HEK293 (cell line): ENCODE measurements around the gene SNTB2.

Experiments
- BCL11B ChIP-seq: fragments of 450-650 bp; formaldehyde crosslinking; IDR thresholded peaks from 2 replicates; pipeline ENCODE4 v1.5.1; 2016; ENCODE audit warnings: low read depth, missing biosample characterization, missing genetic modification characterization
- GFI1B ChIP-seq: fragments of 450-650 bp; formaldehyde crosslinking; IDR thresholded peaks from 2 replicates; pipeline ENCODE4 v1.5.1; 2016; ENCODE audit warnings: missing biosample characterization, missing genetic modification characterization
- KLF1 ChIP-seq: fragments of 450-650 bp; formaldehyde crosslinking; IDR thresholded peaks from 2 replicates; pipeline ENCODE4 v1.5.1; 2016; ENCODE audit warnings: missing biosample characterization, missing genetic modification characterization
- KLF7 ChIP-seq: fragments of 450-650 bp; formaldehyde crosslinking; IDR thresholded peaks from 2 replicates; pipeline ENCODE4 v1.5.1; 2016; ENCODE audit warnings: missing biosample characterization, missing genetic modification characterization, borderline replicate concordance
- KLF8 ChIP-seq: fragments of 450-650 bp; formaldehyde crosslinking; IDR thresholded peaks from 2 replicates; pipeline ENCODE4 v1.5.1; 2016; ENCODE audit warnings: missing biosample characterization, missing genetic modification characterization
- SCRT2 ChIP-seq: fragments of 450-650 bp; formaldehyde crosslinking; IDR thresholded peaks from 2 replicates; pipeline ENCODE4 v1.5.1; 2016; ENCODE audit warnings: missing biosample characterization, missing genetic modification characterization
- SP3 ChIP-seq: fragments of 450-650 bp; formaldehyde crosslinking; IDR thresholded peaks from 2 replicates; pipeline ENCODE4 v1.5.1; 2016; ENCODE audit warnings: missing biosample characterization, missing genetic modification characterization
- SP7 ChIP-seq: fragments of 450-650 bp; formaldehyde crosslinking; IDR thresholded peaks from 2 replicates; pipeline ENCODE4 v1.5.1; 2016; ENCODE audit warnings: missing biosample characterization, missing genetic modification characterization
- ZBTB20 ChIP-seq: fragments of 450-650 bp; formaldehyde crosslinking; IDR thresholded peaks from 2 replicates; pipeline ENCODE4 v1.5.1; 2016; ENCODE audit warnings: missing biosample characterization, missing genetic modification characterization
- ZBTB48 ChIP-seq: fragments of 450-650 bp; formaldehyde crosslinking; IDR thresholded peaks from 2 replicates; pipeline ENCODE4 v1.5.1; 2016; ENCODE audit warnings: missing biosample characterization, missing genetic modification characterization
- ZEB2 ChIP-seq: fragments of 450-650 bp; formaldehyde crosslinking; IDR thresholded peaks from 2 replicates; pipeline ENCODE4 v1.5.1; 2016; ENCODE audit warnings: missing biosample characterization, missing genetic modification characterization
- ZFP41 ChIP-seq: fragments of 450-650 bp; formaldehyde crosslinking; IDR thresholded peaks from 2 replicates; pipeline ENCODE4 v1.5.1; 2016; ENCODE audit warnings: missing biosample characterization, missing genetic modification characterization, borderline replicate concordance
- ZNF155 ChIP-seq: fragments of 450-650 bp; formaldehyde crosslinking; IDR thresholded peaks from 2 replicates; pipeline ENCODE4 v1.5.1; 2016; ENCODE audit warnings: missing biosample characterization, missing genetic modification characterization
- ZNF175 ChIP-seq: fragments of 450-650 bp; formaldehyde crosslinking; IDR thresholded peaks from 2 replicates; pipeline ENCODE4 v1.5.1; 2016; ENCODE audit warnings: missing biosample characterization, missing genetic modification characterization
- ZNF239 ChIP-seq: fragments of 450-650 bp; formaldehyde crosslinking; IDR thresholded peaks from 2 replicates; pipeline ENCODE4 v1.5.1; 2016; ENCODE audit warnings: missing biosample characterization, missing genetic modification characterization
- ZNF248 ChIP-seq: fragments of 450-650 bp; formaldehyde crosslinking; IDR thresholded peaks from 2 replicates; pipeline ENCODE4 v1.5.1; 2017; ENCODE audit warnings: missing biosample characterization, missing genetic modification characterization
- ZNF335 ChIP-seq: fragments of 450-650 bp; formaldehyde crosslinking; conservative IDR thresholded peaks from 2 replicates; pipeline ENCODE4 v1.5.1; 2016; ENCODE audit warnings: missing biosample characterization, missing genetic modification characterization
- ZNF366 ChIP-seq: fragments of 450-650 bp; formaldehyde crosslinking; conservative IDR thresholded peaks from 2 replicates; pipeline ENCODE4 v1.5.1; 2016; ENCODE audit warnings: missing biosample characterization, missing genetic modification characterization
- ZNF404 ChIP-seq: fragments of 450-650 bp; formaldehyde crosslinking; IDR thresholded peaks from 2 replicates; pipeline ENCODE4 v1.5.1; 2017; ENCODE audit warnings: missing biosample characterization, missing genetic modification characterization
- ZNF426 ChIP-seq: fragments of 450-650 bp; formaldehyde crosslinking; IDR thresholded peaks from 2 replicates; pipeline ENCODE4 v1.5.1; 2017; ENCODE audit warnings: missing biosample characterization, missing genetic modification characterization, mild to moderate bottlenecking, inconsistent platforms, moderate library complexity
- ZNF549 ChIP-seq: fragments of 450-650 bp; IDR thresholded peaks from 2 replicates; pipeline ENCODE4 v1.5.1; 2018; ENCODE audit warnings: missing biosample characterization, missing genetic modification characterization, mild to moderate bottlenecking, inconsistent platforms, moderate library complexity
- ZNF600 ChIP-seq: fragments of 450-650 bp; formaldehyde crosslinking; IDR thresholded peaks from 2 replicates; pipeline ENCODE4 v1.5.1; 2016; ENCODE audit warnings: missing biosample characterization, missing genetic modification characterization
- ZNF677 ChIP-seq: fragments of 450-650 bp; IDR thresholded peaks from 2 replicates; pipeline ENCODE4 v1.5.0; 2018; ENCODE audit warnings: missing biosample characterization, mild to moderate bottlenecking, missing genetic modification characterization, moderate library complexity
- ZNF791 ChIP-seq: fragments of 450-650 bp; formaldehyde crosslinking; IDR thresholded peaks from 2 replicates; pipeline ENCODE4 v1.5.1; 2016; ENCODE audit warnings: missing biosample characterization, missing genetic modification characterization
- ZNF843 ChIP-seq: fragments of 450-650 bp; formaldehyde crosslinking; IDR thresholded peaks from 2 replicates; pipeline ENCODE4 v1.5.1; 2016; ENCODE audit warnings: missing biosample characterization, missing genetic modification characterization
- ZXDB ChIP-seq: fragments of 450-650 bp; formaldehyde crosslinking; IDR thresholded peaks from 2 replicates; pipeline ENCODE4 v1.5.1; 2016; ENCODE audit warnings: missing biosample characterization, missing genetic modification characterization
- TF ChIP-seq, protein P1 (sequence below): fragments of 450-650 bp; formaldehyde crosslinking; conservative IDR thresholded peaks from 2 replicates; pipeline ENCODE4 v1.5.1; 2016; ENCODE audit warnings: low read depth, missing biosample characterization, missing genetic modification characterization
- TF ChIP-seq, protein P2 (sequence below): fragments of 450-650 bp; formaldehyde crosslinking; IDR thresholded peaks from 2 replicates; pipeline ENCODE4 v1.5.1; 2016; ENCODE audit warnings: missing biosample characterization, missing genetic modification characterization
- TF ChIP-seq, protein P3 (sequence below): fragments of 450-650 bp; formaldehyde crosslinking; IDR thresholded peaks from 2 replicates; pipeline ENCODE4 v1.5.1; 2016; ENCODE audit warnings: missing biosample characterization, missing genetic modification characterization
- TF ChIP-seq, protein P4 (sequence below): fragments of 450-650 bp; formaldehyde crosslinking; IDR thresholded peaks from 2 replicates; pipeline ENCODE4 v1.5.1; 2016; ENCODE audit warnings: missing biosample characterization, missing genetic modification characterization
- TF ChIP-seq, protein P5 (sequence below): fragments of 450-650 bp; formaldehyde crosslinking; IDR thresholded peaks from 2 replicates; pipeline ENCODE4 v1.5.1; 2017; ENCODE audit warnings: missing biosample characterization, mild to moderate bottlenecking, missing genetic modification characterization, moderate library complexity

SNTB2 gene

DNA sequence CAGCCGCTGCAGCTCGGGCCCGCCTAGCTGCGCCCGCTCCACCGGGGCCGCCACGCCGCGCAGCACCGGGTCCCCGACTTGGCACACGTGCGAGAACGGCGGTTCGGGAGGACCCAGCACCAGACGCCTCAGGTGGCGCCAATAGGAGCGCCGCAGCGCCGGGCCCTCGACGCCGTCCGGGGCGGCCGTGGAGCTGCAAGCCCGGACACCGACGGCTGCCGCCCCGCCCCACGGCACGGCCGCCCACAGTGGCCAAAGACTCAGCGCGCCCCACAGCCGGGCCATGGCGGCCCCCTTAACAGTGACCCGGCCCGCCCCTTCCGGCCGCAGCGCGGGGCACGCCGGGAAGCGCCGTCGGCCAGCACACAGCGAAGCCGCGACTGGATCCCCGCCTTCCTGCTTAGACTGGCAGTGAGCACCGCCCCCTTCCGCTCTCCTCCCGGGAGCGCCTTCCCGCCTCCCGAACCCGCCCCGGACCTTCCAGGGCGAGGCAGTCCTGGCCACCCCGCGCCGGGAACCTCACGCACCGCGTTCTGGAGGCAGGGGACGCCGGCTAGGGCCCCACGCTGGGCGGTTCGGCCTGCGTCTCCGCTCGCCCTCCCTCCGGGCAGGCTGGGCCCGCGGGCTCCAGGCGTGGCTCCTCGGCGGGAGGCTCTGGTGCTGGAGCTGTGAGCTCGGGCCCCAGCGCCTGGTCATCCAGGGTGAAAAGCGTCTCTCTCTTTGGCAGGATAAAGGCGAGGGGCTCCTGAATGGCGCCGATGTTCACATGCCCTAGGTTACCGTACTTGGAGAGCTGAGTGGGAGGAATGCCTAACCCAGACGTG, 143.5 kb downstream of the SNTB2 start, which contains the start of gene PDF (continued):
- TF ChIP-seq, protein P1, sequence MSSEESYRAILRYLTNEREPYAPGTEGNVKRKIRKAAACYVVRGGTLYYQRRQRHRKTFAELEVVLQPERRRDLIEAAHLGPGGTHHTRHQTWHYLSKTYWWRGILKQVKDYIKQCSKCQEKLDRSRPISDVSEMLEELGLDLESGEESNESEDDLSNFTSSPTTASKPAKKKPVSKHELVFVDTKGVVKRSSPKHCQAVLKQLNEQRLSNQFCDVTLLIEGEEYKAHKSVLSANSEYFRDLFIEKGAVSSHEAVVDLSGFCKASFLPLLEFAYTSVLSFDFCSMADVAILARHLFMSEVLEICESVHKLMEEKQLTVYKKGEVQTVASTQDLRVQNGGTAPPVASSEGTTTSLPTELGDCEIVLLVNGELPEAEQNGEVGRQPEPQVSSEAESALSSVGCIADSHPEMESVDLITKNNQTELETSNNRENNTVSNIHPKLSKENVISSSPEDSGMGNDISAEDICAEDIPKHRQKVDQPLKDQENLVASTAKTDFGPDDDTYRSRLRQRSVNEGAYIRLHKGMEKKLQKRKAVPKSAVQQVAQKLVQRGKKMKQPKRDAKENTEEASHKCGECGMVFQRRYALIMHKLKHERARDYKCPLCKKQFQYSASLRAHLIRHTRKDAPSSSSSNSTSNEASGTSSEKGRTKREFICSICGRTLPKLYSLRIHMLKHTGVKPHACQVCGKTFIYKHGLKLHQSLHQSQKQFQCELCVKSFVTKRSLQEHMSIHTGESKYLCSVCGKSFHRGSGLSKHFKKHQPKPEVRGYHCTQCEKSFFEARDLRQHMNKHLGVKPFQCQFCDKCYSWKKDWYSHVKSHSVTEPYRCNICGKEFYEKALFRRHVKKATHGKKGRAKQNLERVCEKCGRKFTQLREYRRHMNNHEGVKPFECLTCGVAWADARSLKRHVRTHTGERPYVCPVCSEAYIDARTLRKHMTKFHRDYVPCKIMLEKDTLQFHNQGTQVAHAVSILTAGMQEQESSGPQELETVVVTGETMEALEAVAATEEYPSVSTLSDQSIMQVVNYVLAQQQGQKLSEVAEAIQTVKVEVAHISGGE (tag by site-specific recombination): peak; percentile 85
- TF ChIP-seq, protein P2, sequence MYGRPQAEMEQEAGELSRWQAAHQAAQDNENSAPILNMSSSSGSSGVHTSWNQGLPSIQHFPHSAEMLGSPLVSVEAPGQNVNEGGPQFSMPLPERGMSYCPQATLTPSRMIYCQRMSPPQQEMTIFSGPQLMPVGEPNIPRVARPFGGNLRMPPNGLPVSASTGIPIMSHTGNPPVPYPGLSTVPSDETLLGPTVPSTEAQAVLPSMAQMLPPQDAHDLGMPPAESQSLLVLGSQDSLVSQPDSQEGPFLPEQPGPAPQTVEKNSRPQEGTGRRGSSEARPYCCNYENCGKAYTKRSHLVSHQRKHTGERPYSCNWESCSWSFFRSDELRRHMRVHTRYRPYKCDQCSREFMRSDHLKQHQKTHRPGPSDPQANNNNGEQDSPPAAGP: peak; percentile 48; the same call in 1 of the 2 replicates
- TF ChIP-seq ZNF175 (tag by site-specific recombination): no peak
- peak; percentile 64 for TF ChIP-seq ZNF335 (tag by site-specific recombination)
- TF ChIP-seq ZFP41: no peak
- no peak for TF ChIP-seq ZNF366 (tag by site-specific recombination)
- no peak; the same call in 1 of the 2 replicates for TF ChIP-seq KLF7 (tag by site-specific recombination)
- TF ChIP-seq ZNF239: no peak
- TF ChIP-seq, protein P3, sequence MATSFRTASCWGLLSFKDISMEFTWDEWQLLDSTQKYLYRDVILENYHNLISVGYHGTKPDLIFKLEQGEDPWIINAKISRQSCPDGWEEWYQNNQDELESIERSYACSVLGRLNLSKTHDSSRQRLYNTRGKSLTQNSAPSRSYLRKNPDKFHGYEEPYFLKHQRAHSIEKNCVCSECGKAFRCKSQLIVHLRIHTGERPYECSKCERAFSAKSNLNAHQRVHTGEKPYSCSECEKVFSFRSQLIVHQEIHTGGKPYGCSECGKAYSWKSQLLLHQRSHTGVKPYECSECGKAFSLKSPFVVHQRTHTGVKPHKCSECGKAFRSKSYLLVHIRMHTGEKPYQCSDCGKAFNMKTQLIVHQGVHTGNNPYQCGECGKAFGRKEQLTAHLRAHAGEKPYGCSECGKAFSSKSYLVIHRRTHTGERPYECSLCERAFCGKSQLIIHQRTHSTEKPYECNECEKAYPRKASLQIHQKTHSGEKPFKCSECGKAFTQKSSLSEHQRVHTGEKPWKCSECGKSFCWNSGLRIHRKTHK (tag by site-specific recombination): no peak
- 0 out of 2 replicates have a peak, but pooled peaks have one; percentile 22 for TF ChIP-seq ZBTB48 (tag by site-specific recombination)
- TF ChIP-seq, protein P4, sequence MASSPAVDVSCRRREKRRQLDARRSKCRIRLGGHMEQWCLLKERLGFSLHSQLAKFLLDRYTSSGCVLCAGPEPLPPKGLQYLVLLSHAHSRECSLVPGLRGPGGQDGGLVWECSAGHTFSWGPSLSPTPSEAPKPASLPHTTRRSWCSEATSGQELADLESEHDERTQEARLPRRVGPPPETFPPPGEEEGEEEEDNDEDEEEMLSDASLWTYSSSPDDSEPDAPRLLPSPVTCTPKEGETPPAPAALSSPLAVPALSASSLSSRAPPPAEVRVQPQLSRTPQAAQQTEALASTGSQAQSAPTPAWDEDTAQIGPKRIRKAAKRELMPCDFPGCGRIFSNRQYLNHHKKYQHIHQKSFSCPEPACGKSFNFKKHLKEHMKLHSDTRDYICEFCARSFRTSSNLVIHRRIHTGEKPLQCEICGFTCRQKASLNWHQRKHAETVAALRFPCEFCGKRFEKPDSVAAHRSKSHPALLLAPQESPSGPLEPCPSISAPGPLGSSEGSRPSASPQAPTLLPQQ (tag by site-specific recombination): peak; percentile 82
- TF ChIP-seq ZNF404: no peak
- TF ChIP-seq BCL11B (tag by site-specific recombination): no peak
- peak; percentile 87 for TF ChIP-seq KLF1 (tag by site-specific recombination)
- TF ChIP-seq, protein P5, sequence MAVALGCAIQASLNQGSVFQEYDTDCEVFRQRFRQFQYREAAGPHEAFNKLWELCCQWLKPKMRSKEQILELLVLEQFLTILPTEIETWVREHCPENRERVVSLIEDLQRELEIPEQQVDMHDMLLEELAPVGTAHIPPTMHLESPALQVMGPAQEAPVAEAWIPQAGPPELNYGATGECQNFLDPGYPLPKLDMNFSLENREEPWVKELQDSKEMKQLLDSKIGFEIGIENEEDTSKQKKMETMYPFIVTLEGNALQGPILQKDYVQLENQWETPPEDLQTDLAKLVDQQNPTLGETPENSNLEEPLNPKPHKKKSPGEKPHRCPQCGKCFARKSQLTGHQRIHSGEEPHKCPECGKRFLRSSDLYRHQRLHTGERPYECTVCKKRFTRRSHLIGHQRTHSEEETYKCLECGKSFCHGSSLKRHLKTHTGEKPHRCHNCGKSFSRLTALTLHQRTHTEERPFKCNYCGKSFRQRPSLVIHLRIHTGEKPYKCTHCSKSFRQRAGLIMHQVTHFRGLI (tag by site-specific recombination): no peak
- TF ChIP-seq SCRT2 (tag by site-specific recombination): no peak
- TF ChIP-seq ZNF843 (tag by site-specific recombination): 0 out of 2 replicates have a peak, but pooled peaks have one; percentile 47
- TF ChIP-seq ZNF549 (tag by site-specific recombination): 0 out of 2 replicates have a peak, but pooled peaks have one; percentile 39
- TF ChIP-seq ZNF600 (tag by site-specific recombination): peak; percentile 92
- no peak for TF ChIP-seq ZNF155 (tag by site-specific recombination)
- peak; percentile 88; the same call in 1 of the 2 replicates for TF ChIP-seq KLF8 (tag by site-specific recombination)
- peak; percentile 68 for TF ChIP-seq SP7 (tag by site-specific recombination)
- peak; percentile 78 for TF ChIP-seq ZXDB (tag by site-specific recombination)
- TF ChIP-seq ZNF426 (tag by site-specific recombination): no peak
- peak; percentile 92 for TF ChIP-seq SP3 (tag by site-specific recombination)
- TF ChIP-seq ZBTB20 (tag by site-specific recombination): peak; percentile 99
- no peak for TF ChIP-seq GFI1B
- TF ChIP-seq ZNF677 (tag by site-specific recombination): peak; percentile 29; the same call in 1 of the 2 replicates
- no peak for TF ChIP-seq ZNF791 (tag by site-specific recombination)
- peak; percentile 57; the same call in 1 of the 2 replicates for TF ChIP-seq ZEB2 (tag by site-specific recombination)
- no peak for TF ChIP-seq ZNF248
